Measurements from ENCODE around the gene ZNF682. TPM values are rescaled to one million over a fixed set of nuclear protein-coding genes. Genes with fewer than 3 reads are reported as not detected.
A peak's percentile ranks its signal among the peaks of the same experiment; 100 is the strongest.
"Not testable (repeated sequence)": the region's sequence is repeated elsewhere in the genome, so short reads cannot be mapped to it uniquely, and the experiment has no call there.

ZNF682 gene
- total RNA-seq, 1 donor from 2014 or later, result 13.6 TPM

- no peak for TF ChIP-seq CTCF (IDR thresholded peaks at IDR 0.05; ENCODE audit: unreplicated experiment)
- DNase-seq (ENCODE audit: low spot score in 2 of 2, unreplicated experiment in 2 of 2), result no peak
- Mint-ChIP-seq H3K27ac (no peak overlapping the region), H3K36me3 (no peaks in the 10 kb centered on the region), H3K27me3 (ENCODE audit: low read depth) (peaks cover 6% of the 10 kb centered on the region), H3K4me1 (no peaks in the 10 kb centered on the region), H3K4me3 (no peak overlapping the region), H3K9me3 (no peaks in the 10 kb centered on the region)
Observed at GRCh38 chr19:20060282-20060681, 21.0 kb upstream of the ZNF682 start.

DNA sequence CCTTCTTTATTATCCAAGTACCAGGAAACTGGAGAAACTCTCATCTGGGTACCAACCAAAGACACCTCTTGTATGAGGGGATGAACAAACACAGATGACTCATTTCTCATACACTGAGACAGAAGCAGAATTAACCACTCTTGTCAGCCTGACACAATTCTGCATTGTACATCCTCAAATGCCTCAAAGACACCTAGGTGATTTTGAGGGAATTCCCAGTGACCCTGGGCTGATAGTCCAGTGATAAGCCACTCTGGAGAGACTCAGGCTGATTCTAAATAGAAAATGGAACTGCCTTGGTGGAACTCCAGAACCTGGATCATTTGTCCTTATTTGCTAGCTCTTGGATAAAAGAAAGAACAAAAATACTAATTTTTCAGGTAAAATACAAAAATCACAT lies 19.4 kb upstream of the ZNF682 start:
- not testable (repeated sequence) for H3K27me3 Mint-ChIP-seq (ENCODE audit: low read depth); H3K27ac Mint-ChIP-seq; H3K4me3 Mint-ChIP-seq; H3K36me3 Mint-ChIP-seq; H3K4me1 Mint-ChIP-seq; DNase-seq (ENCODE audit: low spot score in 2 of 2, unreplicated experiment in 2 of 2); H3K9me3 Mint-ChIP-seq

DNA sequence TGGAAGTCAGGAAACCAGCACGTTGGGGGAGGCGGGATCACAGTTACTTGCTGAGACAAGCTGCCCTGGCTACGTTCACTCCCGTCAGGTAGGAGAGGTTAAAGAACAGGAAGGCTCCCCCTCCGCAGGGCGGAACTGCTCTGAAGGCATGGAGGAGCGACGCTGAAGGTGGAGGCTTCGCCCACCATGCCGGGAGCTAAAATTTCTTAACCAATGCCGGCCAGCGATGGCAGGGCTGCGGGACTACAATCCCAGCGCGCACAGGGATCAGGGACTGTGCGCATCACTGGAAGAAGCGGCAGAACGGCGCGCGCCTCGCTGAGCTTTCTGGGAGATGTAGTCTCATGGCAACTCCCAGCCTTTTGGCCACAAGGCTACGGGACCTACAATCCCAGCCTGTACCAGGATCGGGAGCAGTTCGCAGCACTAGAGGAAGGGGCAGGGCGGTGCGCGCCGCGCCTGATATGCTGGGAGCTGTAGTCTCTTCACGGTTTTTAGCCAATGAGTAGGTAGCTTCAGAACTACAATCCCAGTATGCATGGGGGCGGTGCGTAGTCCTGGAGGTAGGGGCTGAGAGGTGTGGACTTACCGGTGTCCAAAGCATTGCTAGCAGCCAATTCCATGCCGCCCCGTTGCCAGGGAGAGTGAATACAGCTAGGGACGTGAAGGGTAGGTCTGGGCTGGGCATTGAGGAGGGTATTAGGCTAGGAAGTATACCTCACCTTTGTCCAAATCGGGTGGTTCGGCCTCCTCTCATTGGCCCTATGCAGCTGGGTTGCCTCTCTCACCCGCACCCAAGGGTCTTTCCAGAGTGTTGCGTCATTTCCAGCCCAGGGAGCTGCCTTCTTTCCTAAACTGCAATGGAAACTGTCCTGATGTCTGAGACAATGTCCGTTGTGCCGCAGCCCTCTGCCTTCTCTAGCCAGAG lies 12.8 kb upstream of the ZNF682 start:
- H3K9me3 Mint-ChIP-seq, result no peaks in the 10 kb centered on the region
- peak; percentile 79 to 93 for DNase-seq (ENCODE audit: low spot score in 2 of 2, unreplicated experiment in 2 of 2)
- H3K27ac Mint-ChIP-seq, result peak overlapping the region; percentile 97
- no peaks in the 10 kb centered on the region for H3K27me3 Mint-ChIP-seq (ENCODE audit: low read depth)
- no peaks in the 10 kb centered on the region for H3K36me3 Mint-ChIP-seq
- no peak for TF ChIP-seq CTCF (IDR thresholded peaks at IDR 0.05; ENCODE audit: unreplicated experiment)
- peaks cover 9% of the 10 kb centered on the region for H3K4me1 Mint-ChIP-seq
- peak overlapping the region; percentile 97 for H3K4me3 Mint-ChIP-seq

DNA sequence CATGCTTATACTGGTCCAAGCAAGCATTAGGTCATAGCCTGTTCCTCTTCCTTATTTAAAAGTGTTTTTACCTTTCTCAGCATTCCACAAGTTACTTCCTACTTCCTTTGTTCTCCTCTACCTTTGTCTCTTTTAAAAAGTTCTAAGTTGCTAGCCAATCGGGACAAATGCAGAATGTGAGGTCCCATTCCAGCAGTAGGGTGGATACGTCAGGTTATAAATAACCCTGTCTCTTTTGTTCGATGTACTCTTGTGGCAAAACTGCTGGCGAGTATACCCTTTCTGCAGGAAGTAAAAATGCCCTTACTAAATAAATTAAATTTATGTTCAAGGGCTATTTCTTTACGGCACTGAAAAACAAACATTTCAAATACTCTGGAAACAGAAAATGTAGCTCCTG lies 6.4 kb upstream of the ZNF682 start:
- not testable (repeated sequence) for H3K4me3 Mint-ChIP-seq; H3K27me3 Mint-ChIP-seq (ENCODE audit: low read depth); H3K36me3 Mint-ChIP-seq; H3K9me3 Mint-ChIP-seq; H3K27ac Mint-ChIP-seq; DNase-seq (ENCODE audit: low spot score in 2 of 2, unreplicated experiment in 2 of 2); H3K4me1 Mint-ChIP-seq

DNA sequence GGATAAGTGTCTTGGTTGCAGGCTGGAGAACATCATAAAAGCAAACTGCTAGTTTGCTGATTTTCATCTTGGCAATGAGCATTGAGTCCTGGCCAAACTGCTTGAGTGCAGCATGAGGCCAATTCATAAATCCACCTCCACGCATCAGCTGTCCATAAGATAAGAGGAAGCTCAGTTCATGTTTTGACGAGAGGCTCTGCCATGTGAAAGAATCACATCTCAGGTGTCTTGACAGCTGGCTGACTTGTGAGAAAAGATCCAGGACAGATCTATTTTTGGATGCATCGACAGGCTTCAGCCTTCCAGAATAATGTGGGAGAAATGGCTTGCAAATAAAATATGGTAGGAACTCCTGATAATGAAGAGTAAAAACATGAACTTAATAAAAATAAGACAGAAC lies 5.4 kb upstream of the ZNF682 start:
- H3K9me3 Mint-ChIP-seq, result no peaks in the 10 kb centered on the region
- H3K36me3 Mint-ChIP-seq, result no peaks in the 10 kb centered on the region
- no peaks in the 10 kb centered on the region for H3K27me3 Mint-ChIP-seq (ENCODE audit: low read depth)

GRCh38 chr19:20038358-20039202 lies 725 bp downstream of the ZNF682 start:
- H3K27ac Mint-ChIP-seq, result peak overlapping the region; percentile 86
- H3K36me3 Mint-ChIP-seq, result peaks cover 1% of the 10 kb centered on the region
- peak overlapping the region; percentile 96 for H3K4me3 Mint-ChIP-seq
- no peak for TF ChIP-seq CTCF (IDR thresholded peaks at IDR 0.05; ENCODE audit: unreplicated experiment)
- peaks cover 16% of the 10 kb centered on the region for H3K4me1 Mint-ChIP-seq
- DNase-seq (ENCODE audit: low spot score in 2 of 2, unreplicated experiment in 2 of 2), result no peak
- no peaks in the 10 kb centered on the region for H3K27me3 Mint-ChIP-seq (ENCODE audit: low read depth)
- H3K9me3 Mint-ChIP-seq, result no peaks in the 10 kb centered on the region

More for the DNA sequence above, 5.4 kb upstream of the ZNF682 start:
- DNase-seq (ENCODE audit: low spot score in 2 of 2, unreplicated experiment in 2 of 2), result no peak
- H3K4me3 Mint-ChIP-seq, result no peak overlapping the region
- no peak for TF ChIP-seq CTCF (IDR thresholded peaks at IDR 0.05; ENCODE audit: unreplicated experiment)
- no peak overlapping the region for H3K27ac Mint-ChIP-seq
- no peaks in the 10 kb centered on the region for H3K4me1 Mint-ChIP-seq
